Stromal cell of bone marrow (primary cell): ENCODE results near the gene JAK2.
A peak's percentile ranks its signal among the peaks of the same experiment; 100 is the strongest.
"Not testable (repeated sequence)": the region's sequence is repeated elsewhere in the genome, so short reads cannot be mapped to it uniquely, and the experiment has no call there.

Experiments used
- DNase-seq: peaks from one replicate; pipeline ENCODE4 v3.0.0-alpha.2; 2012; ENCODE audit warnings: low read depth

Gene JAK2

DNA sequence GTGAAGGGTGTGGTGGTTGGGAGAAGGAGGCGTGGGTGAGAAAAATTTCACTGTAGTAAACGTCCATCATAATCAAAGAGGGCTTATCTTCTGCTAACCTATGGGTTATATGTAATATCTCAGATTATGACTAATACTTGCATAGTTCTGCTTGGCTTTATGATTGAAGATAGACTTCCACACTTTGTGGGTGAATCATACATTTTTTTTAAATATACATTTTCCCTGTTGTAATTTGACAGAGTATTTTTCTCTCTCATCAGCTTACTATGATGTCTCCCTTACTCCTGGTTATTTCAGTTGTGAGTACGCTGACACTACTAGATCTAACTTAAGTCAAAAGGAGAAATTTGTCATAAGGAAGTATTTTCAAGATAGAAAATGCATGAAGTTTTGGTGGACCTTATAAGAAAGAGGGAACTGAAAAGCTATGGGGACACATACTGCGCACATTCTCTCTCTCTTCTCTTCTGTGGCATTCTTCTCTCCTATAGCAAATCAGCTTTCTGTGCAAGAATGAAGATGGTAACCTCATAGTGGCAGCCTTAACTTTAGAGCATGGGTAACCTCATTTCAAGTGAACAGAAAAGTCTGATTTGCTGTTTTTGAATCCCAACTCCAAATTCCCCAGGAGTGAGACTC, 4.9 kb upstream of the JAK2 start:
- DNase-seq = no peak

DNA sequence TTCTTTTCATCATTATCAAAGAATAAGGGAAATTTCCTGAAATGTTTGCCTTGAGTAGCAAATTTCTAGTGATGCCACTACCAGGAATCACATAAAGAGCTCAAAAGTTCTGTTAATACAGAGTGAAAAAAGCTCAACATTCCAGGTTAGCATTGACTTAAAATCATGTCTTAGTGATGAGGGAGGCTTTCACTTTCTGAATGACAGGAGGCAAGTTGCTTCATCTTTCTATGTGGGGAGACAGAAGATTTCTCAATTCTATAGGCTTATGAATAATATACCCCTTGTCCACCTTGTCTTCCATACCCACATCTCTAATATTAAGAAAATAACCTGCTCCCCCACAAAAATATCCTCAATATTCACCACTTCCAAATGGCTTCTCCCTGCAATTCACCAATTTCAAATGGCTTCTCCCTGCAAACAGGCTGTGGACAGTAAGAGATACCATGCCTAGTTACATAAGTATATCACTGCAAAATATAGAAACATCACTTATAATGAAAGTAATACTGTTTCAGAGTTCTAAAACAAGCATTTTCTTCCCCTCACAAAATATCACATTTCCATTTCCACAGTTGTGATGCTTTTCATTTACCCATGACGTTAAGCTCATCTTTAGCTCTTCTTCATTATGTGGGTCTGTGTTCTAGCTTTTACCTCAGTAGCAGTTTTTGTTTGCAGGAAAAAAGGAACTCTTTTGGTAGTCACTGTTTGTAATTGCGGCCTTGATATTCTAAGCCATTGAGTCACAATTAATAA, 2.2 kb upstream of the JAK2 start:
- no peak for DNase-seq

DNA sequence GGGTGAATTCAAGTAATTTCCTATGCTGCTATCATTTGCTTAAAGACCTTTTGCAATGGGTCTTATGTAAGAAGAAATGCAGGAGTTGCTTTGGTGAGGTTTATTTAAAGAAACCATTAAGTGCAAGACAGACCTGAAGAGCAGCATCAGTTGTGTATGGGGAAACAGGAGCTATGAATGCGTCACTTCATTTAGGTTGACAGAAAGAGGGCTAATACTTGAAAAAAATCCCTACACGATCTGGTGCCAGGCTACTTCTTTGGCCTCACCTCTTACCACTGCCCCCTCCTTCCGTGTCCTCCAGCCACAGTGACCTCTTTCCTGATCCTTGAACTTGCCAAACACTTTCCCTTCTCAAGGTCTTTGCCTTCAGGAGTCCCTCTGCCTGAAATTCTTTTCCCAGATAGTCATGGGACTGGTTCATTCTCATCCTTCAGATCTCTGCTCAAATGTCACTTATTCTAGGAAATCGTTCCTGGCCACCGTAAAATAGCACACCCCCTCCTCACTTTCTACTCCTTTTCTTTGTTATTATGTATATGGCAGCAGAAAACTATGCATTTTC, 1.4 kb upstream of the JAK2 start:
- no peak for DNase-seq

DNA sequence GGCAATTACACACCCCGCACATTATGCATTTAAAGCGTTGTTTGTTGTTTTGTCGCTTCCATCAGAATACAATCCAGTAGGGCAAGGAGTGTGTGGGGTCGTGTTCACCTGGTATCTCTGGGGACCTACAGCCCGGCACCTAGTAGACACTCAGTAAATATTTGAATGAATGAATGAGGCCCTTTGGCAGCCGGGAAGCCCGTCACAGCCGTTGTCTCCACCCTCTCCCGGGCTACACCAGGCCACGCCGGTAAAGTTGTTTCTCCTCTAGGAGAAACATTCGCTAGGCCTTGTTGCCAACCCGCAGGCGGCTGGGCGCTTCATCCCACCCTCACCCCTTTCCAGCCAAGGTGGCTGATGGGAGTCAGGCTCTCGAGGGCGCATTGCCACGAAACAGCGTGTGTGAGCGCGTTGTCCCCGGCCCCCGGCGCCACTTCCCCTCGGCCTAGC, 876 bp upstream of the JAK2 start:
- DNase-seq = no peak

DNA sequence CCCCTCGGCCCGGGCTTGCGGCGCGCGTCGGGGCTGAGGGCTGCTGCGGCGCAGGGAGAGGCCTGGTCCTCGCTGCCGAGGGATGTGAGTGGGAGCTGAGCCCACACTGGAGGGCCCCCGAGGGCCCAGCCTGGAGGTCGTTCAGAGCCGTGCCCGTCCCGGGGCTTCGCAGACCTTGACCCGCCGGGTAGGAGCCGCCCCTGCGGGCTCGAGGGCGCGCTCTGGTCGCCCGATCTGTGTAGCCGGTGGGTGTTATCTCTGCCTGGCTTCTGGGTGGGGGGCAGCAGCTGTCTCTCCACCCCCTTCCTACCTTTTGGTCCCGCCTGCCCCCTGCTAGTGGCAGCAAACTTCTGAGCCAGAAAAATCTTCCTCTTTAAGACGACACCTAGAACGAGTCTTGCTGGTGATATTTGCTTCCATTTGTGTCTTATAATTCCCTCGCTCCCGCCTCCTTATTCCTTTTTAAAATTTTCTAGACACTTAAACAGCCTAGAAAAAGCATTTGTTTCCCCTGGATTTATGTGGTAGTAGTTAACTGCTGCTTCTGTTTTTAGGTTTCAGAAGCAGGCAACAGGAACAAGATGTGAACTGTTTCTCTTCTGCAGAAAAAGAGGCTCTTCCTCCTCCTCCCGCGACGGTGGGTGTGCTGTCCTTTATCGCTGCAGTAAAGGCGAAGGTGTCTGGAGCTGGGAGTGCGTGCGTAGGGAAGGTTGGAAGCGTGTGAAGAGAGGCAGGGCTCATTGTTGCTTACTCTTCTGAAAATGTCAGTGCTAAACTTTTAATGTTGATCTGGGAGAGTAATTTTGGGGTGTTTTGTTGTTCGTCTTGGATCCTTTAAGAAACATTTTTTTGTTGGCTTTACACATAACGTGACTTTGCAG, 554 bp downstream of the JAK2 start:
- DNase-seq = no peak

DNA sequence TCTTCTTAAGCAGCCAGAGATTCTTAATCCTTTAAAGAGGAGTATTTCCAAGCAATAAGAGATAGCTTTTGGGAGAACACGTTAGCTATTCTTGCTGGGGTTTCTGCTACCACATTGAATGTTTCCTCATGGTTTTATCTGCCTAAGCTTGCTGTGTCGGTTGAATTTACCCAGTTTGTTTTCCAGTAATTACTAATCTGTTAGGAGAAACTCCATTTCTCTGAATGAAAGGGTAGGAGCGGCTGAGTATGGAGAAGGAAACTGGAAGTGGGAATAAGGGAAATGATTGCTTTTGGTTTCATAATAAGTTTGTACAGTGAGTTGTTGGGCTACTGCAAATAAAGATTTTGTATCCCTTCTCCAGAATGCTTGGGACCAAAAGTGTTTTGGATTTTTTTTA, 1.2 kb downstream of the JAK2 start:
- DNase-seq = no peak

DNA sequence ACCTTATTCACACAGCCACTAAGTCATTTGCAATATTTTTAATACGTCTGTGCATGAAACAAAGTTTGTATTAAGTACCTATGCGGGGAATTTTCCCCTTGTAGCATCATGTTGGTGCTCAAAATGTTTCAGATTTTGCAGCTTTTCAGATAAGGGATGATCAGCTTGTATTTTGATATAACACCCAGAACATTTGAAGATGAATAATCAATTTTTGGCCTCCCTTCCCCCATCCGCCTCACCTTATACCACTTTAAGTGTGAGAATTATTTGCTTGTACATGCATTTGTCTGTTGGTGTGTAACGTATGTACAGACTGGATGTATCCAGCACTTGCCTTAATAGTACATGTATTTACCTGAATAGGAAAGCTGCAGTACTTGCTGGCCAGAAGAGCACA, 1.7 kb downstream of the JAK2 start:
- no peak for DNase-seq

DNA sequence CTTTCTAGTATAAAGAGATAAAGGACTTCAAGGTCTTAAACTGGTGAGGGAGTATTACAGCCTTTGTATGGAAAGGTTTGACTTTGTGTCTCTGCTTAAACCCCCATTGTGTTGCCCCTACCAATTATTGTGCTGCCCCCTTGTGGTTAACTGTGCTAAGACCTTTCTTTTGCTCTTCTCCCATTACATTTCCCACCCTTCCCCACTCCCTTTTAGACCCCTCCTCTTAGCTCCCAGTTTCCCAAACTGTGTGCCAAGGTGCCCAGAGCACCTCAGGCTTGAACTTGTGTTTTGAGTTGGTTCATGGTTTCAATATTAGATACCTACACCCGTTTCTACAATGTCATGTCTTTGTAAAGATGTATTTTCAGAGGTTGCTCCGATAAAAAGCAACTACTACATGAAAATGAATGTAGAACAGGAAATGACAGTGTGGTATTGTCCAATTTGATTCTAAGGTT, 2.9 kb downstream of the JAK2 start:
- peak; percentile 46 for DNase-seq

DNA sequence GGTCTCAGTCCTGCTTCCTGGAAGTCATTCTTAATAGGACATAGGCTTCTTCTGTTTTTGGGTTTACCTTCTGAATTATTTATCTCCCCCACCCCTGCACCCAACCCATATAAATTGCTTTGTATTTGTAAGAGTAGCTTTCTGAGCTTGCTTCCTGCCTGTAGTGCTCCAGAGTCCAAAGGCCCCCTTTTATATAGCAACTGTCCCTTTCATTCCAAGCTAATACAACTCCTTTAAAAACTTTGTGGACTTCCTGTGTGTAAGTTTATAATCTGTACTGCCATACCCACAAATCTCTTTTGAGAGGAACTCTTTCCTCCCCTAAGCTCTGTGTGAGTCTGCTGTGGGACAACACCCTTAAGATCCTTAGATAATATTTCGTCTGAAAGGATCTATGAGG, 7.8 kb downstream of the JAK2 start:
- DNase-seq = no peak

DNA sequence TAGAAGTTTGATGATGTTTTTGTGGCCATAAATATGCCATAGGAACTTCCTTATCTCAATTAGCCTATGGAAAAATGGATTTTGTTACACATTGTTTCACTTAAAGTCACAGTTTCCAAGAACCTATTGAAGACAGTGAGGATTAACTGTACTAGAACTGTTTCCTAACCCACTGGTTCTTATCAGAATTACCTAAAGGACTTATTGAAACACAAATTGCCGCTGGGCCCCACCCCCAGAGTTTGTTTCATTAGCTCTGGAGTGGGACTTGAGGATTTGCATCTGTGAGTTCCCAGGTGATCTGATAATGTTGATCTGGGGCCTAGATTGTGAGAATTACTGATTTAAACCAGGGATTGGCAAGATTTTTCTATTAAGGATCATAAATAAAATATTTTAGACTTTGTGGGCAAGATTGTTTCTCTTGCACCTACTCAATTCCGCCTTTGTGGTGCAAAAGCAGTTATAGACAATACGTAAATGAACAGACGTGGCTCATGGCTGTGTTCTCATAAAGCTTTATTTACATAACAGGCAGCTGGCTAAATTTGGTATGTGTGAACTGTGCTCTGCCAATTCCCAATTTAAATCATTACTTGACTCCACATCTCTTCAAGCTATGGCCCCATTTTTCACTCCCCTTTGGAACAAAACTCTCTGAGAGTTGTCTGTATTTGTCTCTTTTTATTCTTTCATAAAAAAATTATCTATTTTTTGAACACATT, 9.3 kb downstream of the JAK2 start:
- DNase-seq = no peak

DNA sequence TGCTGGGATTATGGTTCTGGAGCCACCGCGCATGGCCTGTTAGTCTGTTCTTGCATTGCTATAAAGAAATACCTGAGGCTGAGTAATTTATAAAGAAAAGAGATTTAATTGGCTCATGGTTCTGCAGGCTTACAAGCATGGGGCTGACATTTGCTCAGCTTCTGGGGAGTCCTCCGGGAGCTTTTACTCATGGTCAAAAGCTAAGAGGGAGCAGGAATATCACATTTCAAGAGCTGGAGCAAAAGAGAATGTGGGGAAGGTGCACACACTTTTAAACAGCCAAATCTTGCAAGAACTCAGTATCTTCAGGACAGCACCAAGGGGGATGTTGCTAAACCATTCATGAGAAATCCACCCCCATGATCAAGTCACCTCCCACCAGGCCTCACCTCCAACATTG, 12.1 kb downstream of the JAK2 start:
- peak; percentile 40 for DNase-seq

DNA sequence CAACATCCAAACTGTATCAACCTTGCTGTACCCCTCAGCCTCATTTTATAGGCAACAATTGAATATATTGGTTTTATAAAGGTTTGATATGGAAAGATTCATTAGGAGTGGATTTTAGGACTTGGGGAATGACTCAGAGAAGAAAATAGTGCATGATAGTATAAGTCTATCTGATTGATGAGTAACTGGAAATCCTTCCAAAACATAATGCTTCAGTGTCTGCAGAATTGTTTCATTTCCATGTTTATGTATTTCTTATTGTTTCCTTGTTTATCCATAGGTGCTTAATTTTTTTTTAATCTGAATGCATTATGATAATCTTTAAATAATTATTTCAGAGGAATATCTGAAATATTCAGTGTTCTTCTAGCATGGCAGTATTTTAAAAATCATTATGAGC, 12.6 kb downstream of the JAK2 start:
- no peak for DNase-seq

DNA sequence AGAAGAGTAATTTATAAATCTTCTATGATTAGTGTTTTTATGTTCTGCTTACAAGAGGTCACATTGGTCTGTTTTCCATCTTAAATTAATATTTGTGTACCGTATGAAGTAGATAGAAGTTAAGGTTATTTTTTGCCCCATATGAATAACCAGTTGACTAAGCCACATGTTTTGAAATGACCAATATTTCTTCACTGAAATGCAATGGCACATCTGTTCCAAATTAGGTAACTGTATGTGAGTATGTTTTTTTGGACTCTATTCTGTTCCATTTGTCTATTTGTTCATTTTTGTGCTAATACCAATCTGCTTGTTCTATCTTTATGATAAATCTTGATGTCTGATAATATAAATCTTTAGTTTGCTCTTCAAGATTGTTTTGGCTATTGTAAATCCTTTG, 17.7 kb downstream of the JAK2 start:
- DNase-seq = peak; percentile 40

DNA sequence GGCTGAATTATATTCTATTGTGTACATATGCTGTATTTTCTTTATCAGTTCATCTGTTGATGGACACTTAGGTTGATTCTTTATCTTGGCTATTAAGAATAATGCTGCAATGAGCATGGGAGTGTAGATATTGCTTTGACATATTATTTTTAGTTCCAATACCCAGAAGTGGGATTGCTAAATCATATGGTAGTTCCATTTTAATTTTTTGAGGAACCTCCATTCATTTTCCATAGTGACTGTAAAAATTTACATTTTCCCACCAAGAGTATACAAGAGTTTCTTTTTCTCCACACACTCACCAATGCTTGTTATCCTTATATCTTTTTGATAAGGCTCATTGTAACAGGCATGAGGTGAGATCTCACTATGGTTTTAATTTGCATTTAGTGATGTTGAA, 19.4 kb downstream of the JAK2 start:
- DNase-seq = no peak

DNA sequence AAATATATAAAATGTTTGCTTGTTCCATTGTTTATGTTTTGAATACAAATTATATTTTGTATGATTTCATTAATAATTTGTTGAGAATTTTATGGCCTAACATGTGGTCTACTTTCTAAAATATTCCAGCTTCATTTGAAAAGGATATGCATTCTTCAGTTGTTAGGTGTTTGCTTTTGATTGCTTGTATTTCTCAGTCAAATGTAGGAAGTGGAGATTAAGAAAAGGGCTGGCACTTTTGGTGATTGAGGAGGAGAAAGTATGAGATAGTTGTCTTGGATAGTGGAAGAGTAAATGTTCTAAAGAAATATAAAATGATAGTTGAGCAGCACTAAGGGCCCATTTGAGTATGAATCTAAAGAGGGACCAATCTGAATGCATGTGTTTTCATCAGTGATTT, 23.1 kb downstream of the JAK2 start:
- no peak for DNase-seq

DNA sequence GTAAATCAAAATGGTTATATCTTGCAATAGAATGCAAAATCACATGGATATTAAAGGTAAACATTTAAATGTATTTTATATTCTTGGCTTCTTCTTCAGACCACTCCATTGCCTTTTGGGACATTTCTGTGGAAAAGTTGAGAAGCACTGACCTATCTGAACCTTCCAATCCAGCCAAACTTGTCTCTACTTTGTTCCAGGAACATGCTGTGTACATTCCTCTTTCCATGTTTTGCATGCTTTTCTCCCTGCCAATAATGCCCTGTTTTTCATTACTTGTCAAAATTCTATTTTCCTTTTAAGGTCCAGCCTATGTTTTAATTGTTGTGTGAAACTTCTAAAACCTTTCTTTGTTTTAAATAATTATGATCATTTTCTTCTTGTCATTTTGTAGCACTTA, 28.3 kb downstream of the JAK2 start:
- no peak for DNase-seq

DNA sequence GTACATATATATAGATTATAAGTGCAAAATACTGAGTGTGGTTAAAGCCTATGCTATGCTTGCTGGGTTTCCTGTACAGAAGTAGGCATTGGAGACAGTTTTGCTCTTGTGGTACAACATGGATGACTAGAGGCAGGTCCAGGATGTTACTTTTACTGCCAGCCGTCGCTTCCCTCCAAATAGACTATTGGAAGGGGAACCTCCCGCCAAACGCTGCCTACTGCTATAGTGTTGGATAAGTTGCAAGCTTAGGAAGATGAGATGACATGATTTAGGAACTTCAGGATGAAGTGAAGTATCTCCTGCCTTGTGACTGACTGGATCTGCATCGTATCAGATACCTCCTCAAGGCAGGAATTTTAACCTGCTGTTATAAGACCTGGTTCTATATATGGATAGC, 30.9 kb downstream of the JAK2 start:
- no peak for DNase-seq

DNA sequence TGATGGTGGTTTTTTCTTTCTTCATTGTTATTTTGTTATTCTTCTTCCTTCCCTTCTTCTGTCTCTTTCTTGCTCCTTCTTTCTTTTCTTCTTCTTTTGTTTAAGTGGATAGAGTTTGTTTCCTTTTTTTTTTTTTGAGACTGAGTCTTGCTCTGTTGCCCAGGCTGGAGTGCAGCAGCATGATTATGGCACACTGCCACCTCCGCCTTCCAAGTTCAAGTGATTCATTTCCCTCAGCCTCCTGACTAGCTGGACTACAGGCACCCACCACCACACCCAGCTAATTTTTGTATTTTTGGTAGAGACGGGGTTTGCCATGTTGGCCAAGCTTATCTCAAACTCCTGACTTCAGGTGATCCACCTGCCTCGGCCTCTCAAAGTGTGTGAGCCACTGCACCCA, 40.3 kb downstream of the JAK2 start:
- peak; percentile 6 for DNase-seq

DNA sequence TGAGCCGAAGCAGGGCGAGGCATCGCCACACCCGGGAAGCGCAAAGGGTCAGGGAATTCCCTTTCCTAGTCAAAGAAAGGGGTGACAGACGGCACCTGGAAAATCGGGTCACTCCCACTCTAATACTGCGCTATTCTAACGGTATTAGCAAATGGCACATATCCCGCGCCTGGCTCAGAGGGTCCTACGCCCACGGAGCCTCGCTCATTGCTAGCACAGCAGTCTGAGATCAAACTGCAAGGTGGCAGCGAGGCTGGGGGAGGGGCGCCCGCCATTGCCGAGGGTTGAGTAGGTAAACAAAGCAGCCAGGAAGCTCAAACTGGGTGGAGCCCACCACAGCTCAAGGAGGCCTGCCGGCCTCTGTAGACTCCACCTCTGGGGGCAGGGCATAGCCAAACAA, 46.9 kb downstream of the JAK2 start:
- not testable (repeated sequence) for DNase-seq

DNA sequence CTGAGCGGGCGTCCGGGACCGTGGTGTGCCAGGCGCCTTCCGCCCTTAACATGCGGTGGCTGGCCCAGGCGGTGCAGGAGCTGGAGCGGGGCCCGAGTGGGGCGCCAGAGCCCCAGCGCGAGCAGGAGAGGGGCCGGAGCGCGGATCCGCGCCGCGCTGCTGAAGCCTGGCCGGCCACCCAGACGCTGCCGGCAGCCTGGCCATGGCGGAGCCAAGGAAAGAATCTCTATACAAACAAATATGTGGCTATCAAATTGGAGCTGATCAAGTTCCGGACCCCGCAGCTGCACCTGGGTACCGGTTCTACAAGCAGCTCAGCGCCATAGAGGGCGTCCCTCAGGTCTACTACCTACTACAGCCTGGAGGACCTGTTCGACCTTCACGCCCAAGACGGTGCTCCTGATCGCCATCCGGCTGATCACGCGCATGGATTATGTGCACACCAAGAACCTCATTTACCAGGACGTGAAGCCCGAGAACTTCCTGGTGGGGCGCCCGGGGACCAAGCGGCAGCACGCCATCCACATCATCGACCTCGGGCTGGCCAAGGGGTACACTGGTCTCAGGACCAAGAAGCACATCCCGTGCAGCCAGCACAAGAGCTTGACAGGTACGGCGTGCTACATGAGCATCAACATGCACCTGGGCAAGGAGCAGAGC, 55.8 kb downstream of the JAK2 start:
- DNase-seq = no peak

DNA sequence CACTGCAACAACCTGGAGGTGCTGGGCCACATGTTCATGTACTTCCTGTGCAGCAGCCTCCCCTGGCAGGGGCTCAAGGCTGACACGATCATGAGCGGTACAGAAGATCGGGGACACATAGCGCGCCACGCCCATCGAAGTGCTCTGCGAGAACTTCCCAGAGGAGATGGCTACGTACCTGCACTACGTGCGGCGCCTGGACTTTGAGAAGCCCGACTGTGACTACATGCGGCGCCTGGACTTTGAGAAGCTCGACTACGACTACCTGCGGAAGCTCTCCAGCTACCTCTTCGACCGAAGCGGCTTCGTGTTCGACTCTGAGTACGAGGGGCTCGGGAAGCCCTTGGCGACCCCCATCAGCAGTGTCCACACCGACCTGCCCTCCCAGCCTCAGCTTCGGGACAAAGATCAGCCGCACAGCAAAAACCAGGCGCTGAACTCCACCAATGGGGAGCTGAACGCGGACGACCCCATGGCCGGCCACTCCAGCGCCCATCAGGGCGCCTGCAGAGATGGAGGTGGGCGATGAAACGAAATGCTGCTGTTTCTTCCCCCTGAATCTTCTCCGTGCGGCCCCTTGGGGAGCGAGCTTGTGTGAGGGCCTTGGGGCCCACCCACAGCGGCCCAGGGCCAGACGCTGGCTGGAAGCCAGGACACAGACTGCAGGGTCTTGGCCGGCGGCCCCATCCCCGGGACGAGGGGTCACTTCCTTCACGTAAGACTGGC, 56.5 kb downstream of the JAK2 start:
- DNase-seq = no peak
